Measurements from ENCODE around the gene MRPL48. TPM values are rescaled to one million over a fixed set of nuclear protein-coding genes. Genes with fewer than 3 reads are reported as not detected.
"Not testable (repeated sequence)": the region's sequence is repeated elsewhere in the genome, so short reads cannot be mapped to it uniquely, and the experiment has no call there.

MRPL48 gene
- total RNA-seq (2014; rRNA removed; shearing (Covaris generic)) = 45.9 and 54.0 TPM in 2 replicates

GRCh38 chr11:73787643-73788558 lies at the start of gene MRPL48:
MRPL48 (plus strand) TSS chr11:73787874; CDS start chr11:73787972, 98 bp downstream.
- peak within 1 kb of the TSS; percentile 93 for H3K27ac ChIP-seq
- peak within 1 kb of the TSS; percentile 88 for H3K4me3 ChIP-seq
- H3K27me3 ChIP-seq = no peaks in the 10 kb centered on the region
- H3K36me3 ChIP-seq = no peaks in the 10 kb centered on the region; the same call in 1 of the 2 replicates
- no peaks in the 10 kb centered on the region for H3K9me3 ChIP-seq (replicated peaks)
- peaks cover 2% of the 10 kb centered on the region; the same call in 1 of the 2 replicates for H3K4me1 ChIP-seq
- peak; percentile 96 to 97 for DNase-seq

DNA sequence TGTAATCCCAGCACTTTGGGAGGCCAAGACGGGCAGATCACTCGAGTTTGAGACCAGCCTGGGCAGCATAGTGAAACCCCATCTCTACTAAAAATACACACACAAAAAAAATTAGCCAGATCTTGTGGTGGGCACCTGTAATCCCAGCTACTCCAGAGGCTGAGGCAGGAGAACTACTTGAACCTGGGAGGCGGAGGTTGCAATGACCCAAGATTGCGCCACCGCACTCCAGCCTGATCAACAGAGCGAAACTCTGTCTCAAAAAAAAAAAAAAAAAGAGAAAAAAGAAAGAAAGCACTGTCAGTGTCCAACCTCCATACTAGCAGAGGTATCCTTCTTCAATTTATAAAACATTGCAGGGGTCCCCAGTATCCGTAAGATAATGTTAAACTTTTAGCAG lies 44.6 kb upstream of the MRPL48 start:
- Histone ChIP-seq H3K36me3 (no peaks in the 10 kb centered on the region), H3K4me1 (no peaks in the 10 kb centered on the region), H3K27ac (no peak overlapping the region), H3K27me3 (no peaks in the 10 kb centered on the region), H3K9me3 (replicated peaks) (no peaks in the 10 kb centered on the region), H3K4me3 (no peak overlapping the region)
- DNase-seq = no peak

DNA sequence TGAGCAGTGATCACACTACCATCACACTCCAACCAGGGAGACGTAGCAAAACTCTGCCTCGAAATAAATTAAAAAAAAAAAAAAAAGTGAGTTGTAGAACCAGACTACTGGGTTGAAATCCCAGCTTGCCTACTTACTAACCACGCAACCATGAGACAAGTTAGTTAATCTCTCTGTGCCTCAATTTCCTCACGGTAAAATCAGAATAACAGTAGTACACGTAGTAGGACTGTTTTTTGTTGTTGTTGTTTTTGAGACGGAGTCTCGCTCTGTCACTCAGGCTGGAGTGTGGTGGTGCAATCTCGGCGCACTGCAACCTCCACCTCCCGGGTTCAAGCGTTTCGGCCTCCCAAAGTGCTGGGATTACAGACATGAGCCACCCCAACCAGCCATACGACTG lies 41.0 kb upstream of the MRPL48 start:
- H3K27me3 ChIP-seq = no peaks in the 10 kb centered on the region
- no peak overlapping the region for H3K27ac ChIP-seq
- no peaks in the 10 kb centered on the region for H3K9me3 ChIP-seq (replicated peaks)
- no peaks in the 10 kb centered on the region for H3K4me1 ChIP-seq
- no peak overlapping the region for H3K4me3 ChIP-seq
- H3K36me3 ChIP-seq = no peaks in the 10 kb centered on the region
- DNase-seq = no peak

- no peak overlapping the region for H3K4me3 ChIP-seq
- H3K27ac ChIP-seq = no peak overlapping the region
- H3K9me3 ChIP-seq (replicated peaks) = no peaks in the 10 kb centered on the region
- H3K27me3 ChIP-seq = no peaks in the 10 kb centered on the region
- DNase-seq = no peak
- H3K4me1 ChIP-seq = no peaks in the 10 kb centered on the region
- H3K36me3 ChIP-seq = no peaks in the 10 kb centered on the region
Observed at GRCh38 chr11:73747762-73748161, 39.9 kb upstream of the MRPL48 start.

DNA sequence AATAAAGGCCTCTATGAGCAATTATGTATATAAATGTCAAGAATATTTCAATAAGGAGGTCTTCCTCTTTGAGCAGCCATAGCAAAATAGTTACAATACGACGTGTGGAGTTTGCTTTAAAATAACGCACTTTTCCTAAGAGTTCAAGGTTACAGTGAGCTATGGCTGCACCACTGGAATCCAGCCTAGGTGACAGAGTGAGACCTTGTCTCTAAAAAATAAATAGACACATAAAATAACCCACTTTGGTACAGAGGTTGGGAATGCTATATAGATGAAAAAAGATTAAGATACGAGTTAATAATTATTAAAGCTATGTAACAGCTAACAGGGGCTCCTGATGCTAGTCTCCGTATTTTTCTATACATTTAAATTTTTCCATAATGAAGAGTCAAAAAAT lies 39.4 kb upstream of the MRPL48 start:
- Histone ChIP-seq H3K27ac (no peak overlapping the region), H3K36me3 (no peaks in the 10 kb centered on the region), H3K27me3 (no peaks in the 10 kb centered on the region), H3K9me3 (replicated peaks) (no peaks in the 10 kb centered on the region), H3K4me1 (no peaks in the 10 kb centered on the region), H3K4me3 (no peak overlapping the region)
- DNase-seq = no peak

DNA sequence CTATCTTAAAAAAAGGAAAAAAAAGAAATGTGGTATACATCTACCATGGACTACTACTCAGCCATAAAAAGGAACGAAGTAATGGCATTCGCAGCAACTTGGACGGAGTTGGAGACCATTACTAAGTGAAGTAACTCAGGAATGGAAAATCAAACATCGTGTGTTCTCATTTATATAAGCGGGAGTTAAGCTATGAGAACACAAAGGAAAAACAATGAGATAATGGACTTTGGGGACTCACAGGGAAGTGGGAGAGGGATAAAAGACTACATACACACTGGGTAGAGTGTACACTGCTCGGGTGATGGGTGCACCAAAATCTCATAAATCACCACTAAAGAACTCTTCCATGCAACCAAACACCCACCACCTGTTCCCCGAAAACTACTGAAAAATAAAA lies 38.6 kb upstream of the MRPL48 start:
- H3K27me3 ChIP-seq = no peaks in the 10 kb centered on the region
- DNase-seq = peak in 1 of 2 experiments; percentile 9
- no peak overlapping the region for H3K4me3 ChIP-seq
- H3K36me3 ChIP-seq = no peaks in the 10 kb centered on the region
- H3K9me3 ChIP-seq (replicated peaks) = no peaks in the 10 kb centered on the region
- no peaks in the 10 kb centered on the region for H3K4me1 ChIP-seq
- no peak overlapping the region for H3K27ac ChIP-seq

DNA sequence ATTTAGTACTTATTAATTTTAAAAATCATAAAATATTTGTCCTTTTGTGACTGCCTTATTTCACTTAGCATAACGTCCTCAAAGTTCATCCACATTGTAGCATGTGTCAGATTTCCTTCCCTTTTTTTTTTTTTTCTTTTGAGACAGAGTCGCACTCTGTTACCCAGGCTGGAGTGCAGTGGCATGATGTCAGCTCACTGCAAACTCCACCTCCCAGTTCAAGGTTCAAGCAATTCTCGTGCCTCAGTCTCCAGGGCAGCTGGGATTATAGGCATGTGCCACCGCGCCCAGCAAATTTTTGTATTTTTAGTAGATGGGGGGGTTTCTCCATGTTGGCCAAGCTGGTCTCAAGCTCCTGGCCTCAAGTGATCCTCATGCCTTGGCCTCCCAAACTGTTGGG lies 37.4 kb upstream of the MRPL48 start:
- Histone ChIP-seq H3K9me3 (replicated peaks) (no peaks in the 10 kb centered on the region), H3K4me3 (no peak overlapping the region), H3K4me1 (no peaks in the 10 kb centered on the region), H3K36me3 (no peaks in the 10 kb centered on the region), H3K27me3 (no peaks in the 10 kb centered on the region), H3K27ac (no peak overlapping the region)
- no peak for DNase-seq

GRCh38 chr11:73750862-73751261 lies 36.8 kb upstream of the MRPL48 start:
- H3K9me3 ChIP-seq (replicated peaks); H3K36me3 ChIP-seq; H3K4me1 ChIP-seq; H3K27ac ChIP-seq; DNase-seq; H3K27me3 ChIP-seq; H3K4me3 ChIP-seq: not testable (repeated sequence)

DNA sequence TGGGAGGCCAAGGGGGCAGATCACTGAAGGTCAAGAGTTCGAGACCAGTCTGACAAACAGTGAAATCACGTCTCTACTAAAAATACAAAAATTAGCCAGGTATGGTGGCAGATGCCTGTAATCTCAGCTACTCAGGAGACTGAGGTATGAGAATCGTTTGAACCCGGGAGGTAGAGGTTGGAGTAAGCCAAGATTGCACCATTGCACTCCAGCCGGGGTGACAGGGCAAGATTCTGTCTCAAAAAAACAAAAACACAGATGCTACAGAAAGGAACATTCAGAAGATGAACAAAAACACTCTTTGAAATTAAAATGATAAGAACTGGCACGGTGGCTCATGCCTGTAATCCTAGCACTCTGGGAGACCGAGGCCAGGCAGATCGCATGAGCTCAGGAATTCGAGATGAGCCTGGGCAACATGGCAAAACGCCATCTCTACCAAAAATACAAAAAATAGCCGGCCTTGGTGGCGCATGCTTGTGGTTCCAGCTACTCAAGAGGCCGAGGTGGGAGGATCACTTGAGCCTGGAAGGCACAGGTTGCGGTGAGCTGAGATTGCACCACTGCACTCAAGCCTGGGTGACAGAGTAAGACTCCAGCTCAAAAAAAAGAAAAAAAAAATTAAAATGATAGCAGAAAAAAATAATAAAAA lies 35.3 kb upstream of the MRPL48 start:
- no peaks in the 10 kb centered on the region; the same call in 1 of the 2 replicates for H3K36me3 ChIP-seq
- H3K4me1 ChIP-seq = no peaks in the 10 kb centered on the region
- no peaks in the 10 kb centered on the region for H3K9me3 ChIP-seq (replicated peaks)
- H3K4me3 ChIP-seq = no peak overlapping the region
- no peaks in the 10 kb centered on the region for H3K27me3 ChIP-seq
- no peak overlapping the region for H3K27ac ChIP-seq
- no peak for DNase-seq

DNA sequence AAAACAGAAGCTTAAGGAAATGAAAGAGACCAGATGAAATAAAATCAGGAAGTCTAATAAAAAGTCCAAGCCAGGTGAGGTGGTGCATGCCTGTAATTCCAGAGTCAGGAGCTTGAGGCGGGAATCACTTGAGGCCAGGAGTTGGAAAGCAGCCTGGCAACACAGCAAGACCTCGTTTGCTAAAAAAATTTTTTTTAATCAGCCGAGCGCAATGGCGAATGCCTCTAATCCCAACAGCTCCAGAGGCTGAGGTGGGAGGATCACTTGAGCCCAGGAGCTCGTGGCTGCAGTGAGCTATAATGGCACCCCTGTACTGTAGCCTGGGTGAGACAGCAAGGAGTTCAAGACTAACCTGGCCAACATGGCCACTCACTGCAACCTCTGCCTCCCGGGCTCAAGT lies 34.8 kb upstream of the MRPL48 start:
- Histone ChIP-seq H3K9me3 (replicated peaks) (no peaks in the 10 kb centered on the region), H3K4me1 (no peaks in the 10 kb centered on the region; the same call in 1 of the 2 replicates), H3K27me3 (no peaks in the 10 kb centered on the region), H3K36me3 (peaks cover 2% of the 10 kb centered on the region; the same call in 1 of the 2 replicates), H3K4me3 (no peak overlapping the region), H3K27ac (no peak overlapping the region)
- DNase-seq = no peak

DNA sequence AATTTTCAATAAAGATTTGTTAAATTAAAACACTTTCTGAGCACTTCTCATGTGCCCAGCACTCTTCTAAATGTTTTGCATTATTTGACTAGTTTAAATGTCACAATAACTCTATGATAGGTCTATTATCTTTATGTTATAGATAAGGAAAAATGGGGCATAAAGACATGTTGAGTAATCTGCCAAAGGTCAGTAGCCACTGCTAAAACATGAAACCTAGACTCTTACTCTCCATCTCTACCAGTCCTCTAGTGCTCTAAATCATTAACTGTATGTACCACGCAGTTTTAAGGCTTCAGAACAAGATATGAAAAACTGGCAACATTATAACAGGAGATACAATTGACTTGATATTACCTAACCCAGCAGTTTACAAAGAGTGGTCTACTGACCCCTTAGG lies 33.7 kb upstream of the MRPL48 start:
- H3K27me3 ChIP-seq = no peaks in the 10 kb centered on the region
- H3K27ac ChIP-seq = no peak overlapping the region
- no peaks in the 10 kb centered on the region for H3K9me3 ChIP-seq (replicated peaks)
- no peak for DNase-seq
- H3K4me1 ChIP-seq = peaks cover 4% of the 10 kb centered on the region; the same call in 1 of the 2 replicates
- H3K4me3 ChIP-seq = no peak overlapping the region
- peaks cover 2% of the 10 kb centered on the region; the same call in 1 of the 2 replicates for H3K36me3 ChIP-seq

DNA sequence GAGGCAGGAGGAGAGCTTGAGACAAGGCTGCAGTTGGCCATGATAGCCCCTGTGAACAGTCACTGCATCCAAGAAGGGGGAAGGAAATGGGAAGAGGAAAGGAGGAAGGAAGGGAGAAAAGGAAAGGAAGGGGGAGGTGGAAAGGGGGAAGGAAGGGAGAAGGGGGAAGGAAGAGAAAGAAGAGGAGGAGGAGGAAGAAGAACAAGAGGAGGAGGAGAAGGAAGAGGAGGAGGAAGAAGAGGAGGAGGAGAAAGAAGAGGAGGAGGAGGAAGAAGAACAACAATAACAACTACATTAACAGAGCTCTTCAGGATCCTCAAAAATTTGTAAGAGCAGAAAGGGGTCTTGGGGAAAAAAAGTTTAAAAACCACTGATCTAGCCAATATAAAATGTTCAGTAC lies 32.0 kb upstream of the MRPL48 start:
- DNase-seq = no peak
- no peaks in the 10 kb centered on the region for H3K9me3 ChIP-seq (replicated peaks)
- no peaks in the 10 kb centered on the region for H3K27me3 ChIP-seq
- H3K27ac ChIP-seq = no peak overlapping the region
- no peak overlapping the region for H3K4me3 ChIP-seq
- H3K36me3 ChIP-seq = peaks cover 2% of the 10 kb centered on the region; the same call in 1 of the 2 replicates
- H3K4me1 ChIP-seq = peaks cover 4% of the 10 kb centered on the region; the same call in 1 of the 2 replicates

GRCh38 chr11:73757598-73757997 lies 30.1 kb upstream of the MRPL48 start:
- H3K27me3 ChIP-seq = no peaks in the 10 kb centered on the region
- DNase-seq = no peak
- no peak overlapping the region for H3K27ac ChIP-seq
- peaks cover 2% of the 10 kb centered on the region; the same call in 1 of the 2 replicates for H3K36me3 ChIP-seq
- no peak overlapping the region for H3K4me3 ChIP-seq
- H3K9me3 ChIP-seq (replicated peaks) = no peaks in the 10 kb centered on the region
- H3K4me1 ChIP-seq = peaks cover 4% of the 10 kb centered on the region; the same call in 1 of the 2 replicates

DNA sequence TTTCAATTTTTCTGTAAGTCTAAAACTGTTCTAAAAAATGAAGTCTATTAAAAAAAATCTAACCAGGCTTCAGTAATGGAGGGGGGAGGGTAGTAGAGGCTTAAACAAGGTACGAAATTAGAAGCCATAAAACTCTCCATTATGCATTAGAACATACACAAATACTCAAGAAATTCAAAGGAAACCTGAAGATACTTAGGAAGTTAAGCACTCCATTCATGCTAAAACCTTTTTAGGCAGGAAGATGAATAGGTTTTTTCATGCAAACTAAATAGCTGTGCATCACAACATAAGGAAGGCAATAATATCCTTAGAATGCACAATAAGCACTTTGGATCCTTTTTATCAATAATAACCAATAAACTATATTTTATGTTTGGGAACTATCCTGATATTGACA lies 29.2 kb upstream of the MRPL48 start:
- Histone ChIP-seq H3K9me3 (replicated peaks) (no peaks in the 10 kb centered on the region), H3K4me3 (peak overlapping the region; percentile 80; the same call in 1 of the 2 replicates), H3K27me3 (no peaks in the 10 kb centered on the region), H3K4me1 (peaks cover 4% of the 10 kb centered on the region; the same call in 1 of the 2 replicates), H3K27ac (no peak overlapping the region), H3K36me3 (peaks cover 2% of the 10 kb centered on the region; the same call in 1 of the 2 replicates)
- DNase-seq = no peak

DNA sequence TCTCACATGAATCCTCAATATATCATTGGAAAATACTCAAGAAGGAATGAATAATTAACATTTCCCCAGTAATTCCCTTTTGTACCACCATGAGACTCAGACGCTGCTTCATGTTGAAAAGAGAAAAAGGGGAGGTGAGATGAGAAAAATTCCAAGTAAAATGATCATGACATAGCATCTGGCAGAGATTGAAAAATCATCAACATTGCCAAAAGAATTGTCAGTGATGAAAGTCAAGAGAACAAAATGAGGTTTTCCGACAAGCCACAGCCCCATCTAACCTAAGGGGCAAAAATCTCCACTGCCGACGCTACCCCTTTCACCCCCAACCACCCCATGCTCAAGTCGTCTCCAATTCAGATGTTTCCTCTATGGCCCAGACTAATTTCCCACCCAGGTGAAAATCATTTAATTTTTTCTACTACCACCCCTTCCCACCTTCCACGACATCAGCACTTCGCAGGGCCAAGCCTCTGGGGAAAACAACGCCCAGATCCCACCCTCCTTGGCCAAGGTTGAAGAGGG lies 28.0 kb upstream of the MRPL48 start:
- Histone ChIP-seq H3K4me1 (peaks cover 4% of the 10 kb centered on the region; the same call in 1 of the 2 replicates), H3K27me3 (no peaks in the 10 kb centered on the region), H3K9me3 (replicated peaks) (no peaks in the 10 kb centered on the region), H3K27ac (peak overlapping the region; percentile 54), H3K4me3 (peak overlapping the region; percentile 80), H3K36me3 (peaks cover 2% of the 10 kb centered on the region; the same call in 1 of the 2 replicates)
- no peak for DNase-seq

Data from SJCRH30 (cell line).